ENCODE data around the gene NAALADL1.

Gene NAALADL1

GRCh38 chr11:65078786-65079342, 20.5 kb upstream of the NAALADL1 start:
- FAIRE-seq = no peak

- no peak for FAIRE-seq
Measured at GRCh38 chr11:65078151-65078550, 19.8 kb upstream of the NAALADL1 start.

GRCh38 chr11:65077451-65077850, 19.1 kb upstream of the NAALADL1 start:
- no peak for FAIRE-seq

- no peak for FAIRE-seq
Measured at GRCh38 chr11:65072631-65072966, 14.2 kb upstream of the NAALADL1 start.

- FAIRE-seq = no peak
Measured at GRCh38 chr11:65071907-65072630, 13.7 kb upstream of the NAALADL1 start.

- no peak for FAIRE-seq
Measured at GRCh38 chr11:65069217-65069616, 10.9 kb upstream of the NAALADL1 start.

- FAIRE-seq = no peak
Measured at GRCh38 chr11:65067446-65067845, 9.1 kb upstream of the NAALADL1 start.

- FAIRE-seq = no peak
Measured at GRCh38 chr11:65066805-65067291, 8.5 kb upstream of the NAALADL1 start.

- no peak for FAIRE-seq
Measured at GRCh38 chr11:65066315-65066714, 8.0 kb upstream of the NAALADL1 start.

GRCh38 chr11:65065851-65066250, 7.5 kb upstream of the NAALADL1 start:
- FAIRE-seq = no peak

GRCh38 chr11:65064847-65065240, 6.5 kb upstream of the NAALADL1 start:
- FAIRE-seq = no peak

- FAIRE-seq = no peak
Measured at GRCh38 chr11:65063532-65063931, 5.2 kb upstream of the NAALADL1 start.

GRCh38 chr11:65060913-65061408, 2.6 kb upstream of the NAALADL1 start:
- FAIRE-seq = no peak

- no peak for FAIRE-seq
Measured at GRCh38 chr11:65059959-65060824, 1.8 kb upstream of the NAALADL1 start.

GRCh38 chr11:65059523-65059922, 1.2 kb upstream of the NAALADL1 start:
- no peak for FAIRE-seq

GRCh38 chr11:65058012-65058411, 341 bp downstream of the NAALADL1 start:
- FAIRE-seq = no peak

- FAIRE-seq = no peak
Measured at GRCh38 chr11:65057526-65057925, 827 bp downstream of the NAALADL1 start.

GRCh38 chr11:65056999-65057398, 1.4 kb downstream of the NAALADL1 start:
- FAIRE-seq = no peak

GRCh38 chr11:65055538-65055937, 2.8 kb downstream of the NAALADL1 start:
- FAIRE-seq = no peak

- FAIRE-seq = no peak
Measured at GRCh38 chr11:65053827-65054508, 4.4 kb downstream of the NAALADL1 start.

- FAIRE-seq = no peak
Measured at GRCh38 chr11:65051398-65051858, 6.9 kb downstream of the NAALADL1 start.

GRCh38 chr11:65047581-65048422, 10.6 kb downstream of the NAALADL1 start:
- FAIRE-seq = no peak
